GM19351 (cell line): ENCODE data around the gene ATP2A2.

ENCODE experiments used
- ATAC-seq: cut with Tn5 transposase; IDR thresholded peaks from one replicate; pipeline ENCODE4 v1.9.1; 2021; ENCODE audit warnings: mild to moderate bottlenecking, moderate library complexity; ENCODE audit not compliant: unreplicated experiment

The ATP2A2 gene

DNA sequence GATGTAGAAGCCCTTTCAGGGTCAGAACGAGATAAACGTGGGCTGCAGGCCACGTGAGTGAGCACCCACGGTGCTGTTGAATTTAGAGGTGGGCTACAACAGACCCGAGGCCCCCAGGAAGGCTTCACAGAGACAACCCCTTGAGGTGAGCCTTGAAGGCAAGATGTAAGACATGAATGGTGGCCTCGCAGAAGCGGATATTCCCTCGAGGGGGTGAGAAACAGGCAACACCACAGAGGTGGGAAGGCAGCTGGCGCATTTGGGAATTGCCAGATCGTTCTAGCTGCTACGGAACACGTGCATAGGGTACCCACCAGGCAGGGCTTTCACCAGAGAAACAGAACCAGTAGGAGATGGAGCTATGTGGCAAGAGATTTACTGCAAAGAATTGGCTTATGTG is 22.6 kb upstream of the ATP2A2 start:
- ATAC-seq = no peak

- ATAC-seq = no peak
These were observed 18.3 kb upstream of the ATP2A2 start for GRCh38 chr12:110262442-110263388.

DNA sequence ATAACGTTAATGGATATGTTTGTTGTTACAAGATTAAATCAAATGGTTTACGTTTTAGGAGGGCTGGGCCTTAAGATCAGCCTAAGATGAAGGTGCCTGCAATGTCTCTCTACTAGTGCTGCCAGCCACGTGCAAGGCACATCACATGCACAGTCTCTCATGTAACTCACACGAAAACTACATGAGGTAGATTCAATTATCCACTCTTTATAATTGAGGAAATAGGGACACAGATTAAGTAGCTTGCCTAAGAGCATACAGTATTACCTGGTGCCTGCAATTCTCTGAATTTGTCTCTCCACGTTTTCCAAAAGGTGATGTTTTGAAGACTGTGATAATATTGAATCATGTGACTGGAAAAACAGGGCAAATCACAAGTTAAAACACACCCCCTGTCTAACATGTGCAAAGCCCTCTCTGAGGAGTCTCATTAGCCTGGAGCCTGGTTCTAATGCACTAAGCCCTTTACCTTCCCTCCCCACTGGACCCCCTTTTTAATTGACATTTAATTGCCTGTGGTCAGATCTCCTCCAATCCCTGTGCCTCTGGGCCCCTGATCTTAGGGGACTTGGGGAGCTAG is 14.6 kb upstream of the ATP2A2 start:
- no peak for ATAC-seq

GRCh38 chr12:110266980-110267620 is 13.9 kb upstream of the ATP2A2 start:
- ATAC-seq = no peak

- ATAC-seq = no peak
These were observed 11.4 kb upstream of the ATP2A2 start for GRCh38 chr12:110269622-110270124.

GRCh38 chr12:110270125-110270962 is 10.7 kb upstream of the ATP2A2 start:
- ATAC-seq = no peak

DNA sequence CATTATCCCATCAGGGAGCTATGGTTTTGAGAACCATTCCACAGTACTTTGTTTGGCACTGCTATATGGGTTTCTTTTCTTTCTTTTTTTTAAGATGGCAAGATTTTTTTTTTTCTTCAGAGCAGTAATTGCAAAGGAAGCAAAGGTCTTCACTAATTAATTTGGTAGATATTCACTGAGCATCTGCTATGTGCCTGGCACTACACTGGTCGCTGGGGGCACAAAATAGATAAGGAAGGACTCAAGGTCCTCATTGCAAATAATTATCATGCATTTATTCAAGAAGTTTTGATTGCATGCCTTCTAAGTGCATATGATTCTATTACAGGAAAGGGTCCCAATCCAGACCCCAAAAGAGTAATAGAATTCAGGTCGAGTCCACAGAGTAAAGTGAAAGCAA is 10.0 kb upstream of the ATP2A2 start:
- no peak for ATAC-seq

GRCh38 chr12:110277530-110278254 is 3.4 kb upstream of the ATP2A2 start:
- ATAC-seq = no peak

- no peak for ATAC-seq
These were observed 2.9 kb upstream of the ATP2A2 start for GRCh38 chr12:110278255-110278536.

GRCh38 chr12:110279566-110280375 is 1.3 kb upstream of the ATP2A2 start:
- no peak for ATAC-seq

DNA sequence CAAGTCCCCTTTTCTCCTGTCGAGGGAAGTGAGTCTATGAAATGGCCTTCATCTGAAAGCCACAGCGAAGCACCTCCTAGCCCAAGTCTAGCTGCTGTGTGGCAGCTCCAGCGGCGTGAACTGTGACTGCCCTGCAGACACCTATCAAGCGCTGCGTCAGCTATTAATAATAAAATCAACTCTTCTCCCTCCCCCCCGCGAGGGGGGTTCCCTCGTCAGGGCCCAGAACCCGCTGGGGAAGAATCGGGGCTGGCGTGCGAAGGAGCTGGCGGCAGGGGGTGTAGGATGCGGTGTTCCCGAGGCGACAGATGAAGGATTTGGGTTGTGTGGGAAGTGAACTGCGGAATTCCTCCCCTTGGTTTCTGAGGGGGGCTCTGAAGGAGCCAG is 662 bp upstream of the ATP2A2 start:
- ATAC-seq = no peak

DNA sequence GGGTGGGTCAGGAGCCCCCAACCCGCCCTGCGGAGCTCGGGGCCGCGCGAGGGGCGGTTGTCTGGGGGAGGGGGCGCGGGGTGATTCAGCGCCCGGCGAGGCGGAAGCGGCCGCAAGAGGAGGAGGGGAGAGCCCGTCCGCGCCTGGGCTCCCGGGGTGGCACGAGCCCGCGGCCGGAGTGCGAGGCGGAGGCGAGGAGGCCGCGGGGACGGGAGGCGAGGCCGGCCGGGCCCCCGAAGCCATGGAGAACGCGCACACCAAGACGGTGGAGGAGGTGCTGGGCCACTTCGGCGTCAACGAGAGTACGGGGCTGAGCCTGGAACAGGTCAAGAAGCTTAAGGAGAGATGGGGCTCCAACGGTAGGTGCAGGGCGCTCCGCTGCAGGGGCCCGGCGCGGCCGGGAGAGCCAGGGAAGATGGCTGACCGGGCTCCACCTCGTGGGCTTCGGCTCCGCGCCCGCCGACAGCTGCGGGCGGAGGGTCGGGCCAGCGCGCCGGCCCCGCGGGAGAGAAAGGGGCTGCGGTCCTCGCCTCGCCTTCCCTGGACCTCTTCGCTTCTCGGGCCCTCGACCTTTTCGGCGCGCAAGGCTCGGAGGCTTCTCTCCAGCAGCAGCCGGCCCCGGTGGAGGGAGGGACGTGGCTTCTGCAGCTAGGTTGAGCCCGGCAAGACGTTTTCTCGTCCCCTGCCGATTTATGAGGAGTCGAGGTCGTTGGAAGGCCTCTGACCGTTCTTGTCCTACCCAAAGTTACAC is 677 bp downstream of the ATP2A2 start:
- ATAC-seq = peak; percentile 29

GRCh38 chr12:110282300-110282860 is 1.3 kb downstream of the ATP2A2 start:
- ATAC-seq = peak; percentile 17

DNA sequence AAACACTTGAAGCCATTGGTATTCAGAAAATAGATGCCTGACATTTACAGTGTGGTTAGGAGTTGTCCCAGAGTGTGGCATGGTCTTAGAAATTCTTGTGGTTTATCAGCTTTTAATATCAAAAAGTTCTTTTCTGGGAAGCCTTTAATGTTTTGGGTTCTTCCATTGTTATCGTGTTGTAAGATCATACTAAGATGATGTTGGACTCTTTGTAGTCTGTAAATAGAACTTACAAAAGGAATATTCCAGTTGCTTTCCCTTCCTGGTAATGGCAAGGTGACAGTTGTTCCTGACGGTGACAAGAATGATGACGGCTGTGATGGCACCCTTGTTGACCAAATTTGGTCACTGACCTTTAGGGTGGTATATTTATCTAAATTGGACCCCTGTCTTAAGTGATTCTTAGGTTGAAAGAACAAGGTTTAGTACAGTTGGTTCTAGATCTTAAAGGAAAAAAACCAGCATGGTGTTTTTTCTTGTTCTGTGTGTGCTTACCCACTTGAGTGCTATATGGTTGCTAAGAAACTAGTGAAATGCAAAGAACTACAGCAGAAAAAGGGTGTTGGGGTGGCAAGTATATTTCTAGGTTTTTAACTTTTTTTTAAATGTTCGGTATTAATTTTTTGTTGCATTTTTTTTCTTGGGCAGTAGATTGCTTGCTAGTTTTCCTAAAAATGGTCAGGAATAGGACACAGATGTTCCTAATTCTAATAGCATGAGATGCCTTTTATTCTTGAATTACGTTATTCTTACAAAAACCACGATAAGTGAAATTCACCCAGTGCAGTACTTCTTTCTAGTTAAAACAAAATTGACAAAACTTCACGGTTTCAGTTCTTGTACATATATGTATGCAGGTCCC is 2.1 kb downstream of the ATP2A2 start:
- no peak for ATAC-seq

- no peak for ATAC-seq
These were observed 3.5 kb downstream of the ATP2A2 start for GRCh38 chr12:110284597-110284996.

GRCh38 chr12:110286623-110287022 is 5.6 kb downstream of the ATP2A2 start:
- ATAC-seq = no peak

DNA sequence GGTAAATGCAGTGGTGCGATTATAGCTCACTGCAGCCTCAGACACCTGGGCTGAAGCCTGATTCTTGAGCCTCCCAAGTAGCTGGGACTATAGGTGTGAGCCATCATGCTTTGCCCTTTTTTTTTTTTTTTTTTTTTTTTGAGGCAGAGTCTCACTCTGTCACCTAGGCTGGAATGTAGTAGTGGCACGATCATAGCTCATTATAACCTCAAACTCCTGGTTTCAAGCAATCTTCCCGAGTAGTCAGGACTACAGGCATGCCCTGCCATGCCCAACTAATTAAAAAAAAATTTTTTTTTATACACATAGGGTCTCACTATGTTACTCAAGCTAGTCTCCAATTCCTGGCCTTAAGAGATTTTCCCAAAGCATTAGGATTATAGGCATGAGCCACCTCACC is 6.9 kb downstream of the ATP2A2 start:
- no peak for ATAC-seq
